HEK293 (cell line): ENCODE measurements around the gene CTIF.

ENCODE experiments used
- CTCF ChIA-PET: fragments of 350-600 bp; formaldehyde crosslinking; extraction: SDS; loops from one replicate; lab custom pipeline; 2021; ENCODE audit warnings: antibody characterized with exemption; lab: Yijun Ruan, JAX
- POLR2A ChIA-PET: fragments of 300-600 bp; formaldehyde crosslinking; extraction: SDS; loops from one replicate; lab custom pipeline; 2020; ENCODE audit warnings: antibody characterized with exemption, inconsistent platforms; lab: Yijun Ruan, JAX
- H3K27ac ChIP-seq: fragments of 200-500 bp; sonication (Bioruptor generic); 2 replicates; pipeline ENCODE4 v1.5.1; 2014; ENCODE audit warnings: low read depth, low read length, control low read depth, inconsistent platforms; ENCODE audit errors: extremely low read depth
- H3K36me3 ChIP-seq, 2 experiments: fragments of 200-500 bp in 1 of 2; sonication (Bioruptor generic) in 1 of 2; 1 replicate in 1 of 2; 2 replicates in 1 of 2; pipeline ENCODE4 v1.5.1; 2014 to 2017; ENCODE audit warnings: inconsistent platforms in 2 of 2, low read length in 2 of 2; ENCODE audit not compliant: control insufficient read depth in 2 of 2, insufficient read depth in 1 of 2
- H3K4me1 ChIP-seq: fragments of 200-500 bp; sonication (Bioruptor generic); 2 replicates; pipeline ENCODE4 v1.5.1; 2014; ENCODE audit warnings: mild to moderate bottlenecking, low read length, inconsistent platforms; ENCODE audit not compliant: control insufficient read depth, insufficient read depth
- H3K4me3 ChIP-seq: 2 replicates; pipeline ENCODE4 v1.5.1; 2011; ENCODE audit warnings: low read depth, mild to moderate bottlenecking, control low read depth, low read length, moderate library complexity
- H3K9me3 ChIP-seq: fragments of 200-500 bp; sonication (Bioruptor generic); 2 replicates; pipeline ENCODE4 v1.5.1; 2014; ENCODE audit warnings: low read depth, low read length, inconsistent platforms; ENCODE audit not compliant: control insufficient read depth, insufficient read depth
- KLF7 ChIP-seq: fragments of 450-650 bp; formaldehyde crosslinking; IDR thresholded peaks from 2 replicates; pipeline ENCODE4 v1.5.1; 2016; ENCODE audit warnings: missing biosample characterization, missing genetic modification characterization, borderline replicate concordance
- OSR2 ChIP-seq: fragments of 450-650 bp; formaldehyde crosslinking; IDR thresholded peaks from 2 replicates; pipeline ENCODE4 v1.5.1; 2016; ENCODE audit warnings: missing biosample characterization, missing genetic modification characterization
- SCRT2 ChIP-seq: fragments of 450-650 bp; formaldehyde crosslinking; IDR thresholded peaks from 2 replicates; pipeline ENCODE4 v1.5.1; 2016; ENCODE audit warnings: missing biosample characterization, missing genetic modification characterization
- SP7 ChIP-seq: fragments of 450-650 bp; formaldehyde crosslinking; IDR thresholded peaks from 2 replicates; pipeline ENCODE4 v1.5.1; 2016; ENCODE audit warnings: missing biosample characterization, missing genetic modification characterization
- TCF7L2 ChIP-seq: IDR thresholded peaks from 2 replicates; pipeline ENCODE4 v1.6.1; 2011; ENCODE audit warnings: low read depth, mild to moderate bottlenecking, inconsistent platforms, low read length, moderate library complexity, borderline replicate concordance
- ZFP41 ChIP-seq: fragments of 450-650 bp; formaldehyde crosslinking; IDR thresholded peaks from 2 replicates; pipeline ENCODE4 v1.5.1; 2016; ENCODE audit warnings: missing biosample characterization, missing genetic modification characterization, borderline replicate concordance
- ZNF140 ChIP-seq: fragments of 450-650 bp; formaldehyde crosslinking; IDR thresholded peaks from 2 replicates; pipeline ENCODE4 v1.5.1; 2016; ENCODE audit warnings: missing biosample characterization, missing genetic modification characterization
- ZNF23 ChIP-seq: fragments of 450-650 bp; formaldehyde crosslinking; IDR thresholded peaks from 2 replicates; pipeline ENCODE4 v1.5.1; 2016; ENCODE audit warnings: missing biosample characterization, missing genetic modification characterization, borderline replicate concordance
- ZNF510 ChIP-seq: fragments of 450-650 bp; formaldehyde crosslinking; IDR thresholded peaks from 2 replicates; pipeline ENCODE4 v1.5.1; 2018; ENCODE audit warnings: mild to moderate bottlenecking, missing genetic modification characterization, missing biosample characterization; ENCODE audit not compliant: insufficient replicate concordance
- ZNF548 ChIP-seq: fragments of 450-650 bp; formaldehyde crosslinking; IDR thresholded peaks from 2 replicates; pipeline ENCODE4 v1.5.1; 2016; ENCODE audit warnings: missing biosample characterization, missing genetic modification characterization
- ZNF596 ChIP-seq: fragments of 450-650 bp; IDR thresholded peaks from 2 replicates; pipeline ENCODE4 v1.5.0; 2018; ENCODE audit warnings: missing biosample characterization, mild to moderate bottlenecking, missing genetic modification characterization, moderate library complexity
- ZNF670 ChIP-seq: fragments of 450-650 bp; formaldehyde crosslinking; IDR thresholded peaks from 2 replicates; pipeline ENCODE4 v1.5.1; 2016; ENCODE audit warnings: missing biosample characterization, missing genetic modification characterization, low read depth
- ZNF677 ChIP-seq: fragments of 450-650 bp; IDR thresholded peaks from 2 replicates; pipeline ENCODE4 v1.5.0; 2018; ENCODE audit warnings: missing biosample characterization, mild to moderate bottlenecking, missing genetic modification characterization, moderate library complexity
- ZNF776 ChIP-seq: fragments of 450-650 bp; formaldehyde crosslinking; IDR thresholded peaks from 2 replicates; pipeline ENCODE4 v1.5.0; 2017; ENCODE audit warnings: missing biosample characterization, missing genetic modification characterization, borderline replicate concordance
- ZNF777 ChIP-seq: fragments of 450-650 bp; formaldehyde crosslinking; IDR thresholded peaks from 2 replicates; pipeline ENCODE4 v1.5.1; 2017; ENCODE audit warnings: missing biosample characterization, missing genetic modification characterization, borderline replicate concordance
- ZNF792 ChIP-seq: fragments of 450-650 bp; formaldehyde crosslinking; IDR thresholded peaks from 2 replicates; pipeline ENCODE4 v1.5.1; 2016; ENCODE audit warnings: missing biosample characterization, missing genetic modification characterization
- TF ChIP-seq, protein P1 (sequence below): fragments of 450-650 bp; formaldehyde crosslinking; IDR thresholded peaks from 2 replicates; pipeline ENCODE4 v1.5.1; 2016; ENCODE audit warnings: missing biosample characterization, missing genetic modification characterization
- TF ChIP-seq, protein P2 (sequence below): fragments of 450-650 bp; formaldehyde crosslinking; IDR thresholded peaks from 2 replicates; pipeline ENCODE4 v1.5.1; 2016; ENCODE audit warnings: missing biosample characterization, missing genetic modification characterization
- TF ChIP-seq, protein P3 (sequence below): fragments of 450-650 bp; formaldehyde crosslinking; IDR thresholded peaks from 2 replicates; pipeline ENCODE4 v1.5.1; 2017; ENCODE audit warnings: missing biosample characterization, missing genetic modification characterization
- TF ChIP-seq, protein P4 (sequence below): fragments of 450-650 bp; formaldehyde crosslinking; IDR thresholded peaks from 2 replicates; pipeline ENCODE4 v1.5.1; 2016; ENCODE audit warnings: missing biosample characterization, missing genetic modification characterization

The CTIF gene

DNA sequence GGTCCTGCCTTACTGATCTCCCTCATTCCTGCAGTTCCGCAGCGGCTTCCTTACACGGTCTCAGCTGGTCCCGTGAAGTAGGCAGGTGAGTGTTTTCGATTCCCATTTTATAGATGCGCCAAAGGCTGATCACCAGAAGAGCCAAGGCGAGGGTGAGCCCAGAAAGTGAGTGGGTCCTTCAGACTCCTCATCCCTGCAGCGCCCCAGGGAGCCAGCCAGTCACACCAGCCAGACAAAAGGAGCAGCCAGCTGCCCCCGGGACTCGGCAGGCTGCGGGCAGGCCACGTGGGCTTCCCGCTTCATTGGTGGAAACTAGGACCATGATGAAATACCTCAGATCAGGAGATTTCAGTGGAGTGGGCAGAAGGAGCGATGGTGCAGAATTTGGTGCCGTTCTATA lies 326.0 kb downstream of the CTIF start (continued):
- TF ChIP-seq ZNF670 (tag by site-specific recombination): no peak
- TF ChIP-seq KLF7 (tag by site-specific recombination): no peak
- TF ChIP-seq ZNF23: no peak
- no peak for TF ChIP-seq ZNF596

DNA sequence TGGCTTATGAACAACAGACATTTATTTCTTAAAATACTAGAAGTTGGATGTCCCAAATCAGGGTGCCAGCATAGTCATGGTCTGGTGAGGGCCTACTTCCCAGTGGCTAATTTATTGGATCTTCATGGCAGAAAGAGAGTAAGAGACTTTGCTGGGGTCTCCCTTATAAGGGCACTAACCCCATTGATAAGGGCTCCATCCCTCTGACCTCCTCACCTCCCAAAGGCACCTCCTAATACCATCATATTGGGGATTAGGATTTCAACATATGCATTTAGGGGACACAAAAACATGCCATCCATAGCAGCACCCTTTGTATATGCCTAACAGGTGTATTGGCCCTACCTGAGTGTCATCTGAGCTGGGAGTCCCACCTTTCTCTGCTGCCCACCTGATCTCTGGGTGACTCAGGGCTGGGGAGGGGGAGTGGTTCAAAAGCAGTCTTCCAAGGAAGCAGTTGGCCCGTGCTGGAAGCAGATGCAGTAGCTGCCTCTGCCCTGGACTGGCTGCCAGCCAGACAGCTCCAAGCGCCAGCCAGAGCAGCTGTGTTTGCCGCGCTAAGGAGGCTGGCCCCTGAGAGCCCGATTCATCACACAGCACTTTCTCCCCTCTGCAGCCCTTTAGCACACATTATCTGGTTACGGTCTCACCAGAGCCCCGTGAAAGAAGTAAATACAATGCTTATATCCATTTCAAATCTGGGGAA lies 327.4 kb downstream of the CTIF start:
- CTCF ChIA-PET: no interaction called here
- no peak overlapping the region for H3K27ac ChIP-seq
- TF ChIP-seq, protein P1, sequence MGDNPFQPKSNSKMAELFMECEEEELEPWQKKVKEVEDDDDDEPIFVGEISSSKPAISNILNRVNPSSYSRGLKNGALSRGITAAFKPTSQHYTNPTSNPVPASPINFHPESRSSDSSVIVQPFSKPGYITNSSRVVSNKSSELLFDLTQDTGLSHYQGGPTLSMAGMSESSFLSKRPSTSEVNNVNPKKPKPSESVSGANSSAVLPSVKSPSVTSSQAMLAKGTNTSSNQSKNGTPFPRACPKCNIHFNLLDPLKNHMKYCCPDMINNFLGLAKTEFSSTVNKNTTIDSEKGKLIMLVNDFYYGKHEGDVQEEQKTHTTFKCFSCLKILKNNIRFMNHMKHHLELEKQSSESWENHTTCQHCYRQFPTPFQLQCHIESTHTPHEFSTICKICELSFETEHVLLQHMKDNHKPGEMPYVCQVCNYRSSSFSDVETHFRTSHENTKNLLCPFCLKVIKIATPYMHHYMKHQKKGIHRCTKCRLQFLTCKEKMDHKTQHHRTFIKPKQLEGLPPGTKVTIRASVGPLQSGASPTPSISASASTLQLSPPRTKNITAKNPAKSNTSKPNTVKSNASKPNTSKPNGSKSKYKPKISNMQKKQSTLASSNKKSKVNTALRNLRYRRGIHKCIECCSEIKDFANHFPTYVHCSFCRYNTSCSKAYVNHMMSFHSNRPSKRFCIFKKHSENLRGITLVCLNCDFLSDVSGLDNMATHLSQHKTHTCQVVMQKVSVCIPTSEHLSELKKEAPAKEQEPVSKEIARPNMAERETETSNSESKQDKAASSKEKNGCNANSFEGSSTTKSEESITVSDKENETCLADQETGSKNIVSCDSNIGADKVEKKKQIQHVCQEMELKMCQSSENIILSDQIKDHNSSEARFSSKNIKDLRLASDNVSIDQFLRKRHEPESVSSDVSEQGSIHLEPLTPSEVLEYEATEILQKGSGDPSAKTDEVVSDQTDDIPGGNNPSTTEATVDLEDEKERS (tag by site-specific recombination): 0 out of 2 replicates have a peak, but pooled peaks have one; percentile 34
- TF ChIP-seq ZNF776 (no peak), ZNF777 (tag by site-specific recombination) (no peak), ZFP41 (no peak), ZNF677 (no peak), ZNF140 (tag by site-specific recombination) (no peak), OSR2 (peak; percentile 68; the same call in 1 of the 2 replicates), ZNF792 (no peak), ZNF510 (tag by site-specific recombination) (no peak), SP7 (no peak), TCF7L2 (no peak), SCRT2 (no peak), ZNF548 (no peak)
- TF ChIP-seq, protein P2, sequence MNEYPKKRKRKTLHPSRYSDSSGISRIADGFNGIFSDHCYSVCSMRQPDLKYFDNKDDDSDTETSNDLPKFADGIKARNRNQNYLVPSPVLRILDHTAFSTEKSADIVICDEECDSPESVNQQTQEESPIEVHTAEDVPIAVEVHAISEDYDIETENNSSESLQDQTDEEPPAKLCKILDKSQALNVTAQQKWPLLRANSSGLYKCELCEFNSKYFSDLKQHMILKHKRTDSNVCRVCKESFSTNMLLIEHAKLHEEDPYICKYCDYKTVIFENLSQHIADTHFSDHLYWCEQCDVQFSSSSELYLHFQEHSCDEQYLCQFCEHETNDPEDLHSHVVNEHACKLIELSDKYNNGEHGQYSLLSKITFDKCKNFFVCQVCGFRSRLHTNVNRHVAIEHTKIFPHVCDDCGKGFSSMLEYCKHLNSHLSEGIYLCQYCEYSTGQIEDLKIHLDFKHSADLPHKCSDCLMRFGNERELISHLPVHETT (tag by site-specific recombination): no peak
- TF ChIP-seq, protein P3, sequence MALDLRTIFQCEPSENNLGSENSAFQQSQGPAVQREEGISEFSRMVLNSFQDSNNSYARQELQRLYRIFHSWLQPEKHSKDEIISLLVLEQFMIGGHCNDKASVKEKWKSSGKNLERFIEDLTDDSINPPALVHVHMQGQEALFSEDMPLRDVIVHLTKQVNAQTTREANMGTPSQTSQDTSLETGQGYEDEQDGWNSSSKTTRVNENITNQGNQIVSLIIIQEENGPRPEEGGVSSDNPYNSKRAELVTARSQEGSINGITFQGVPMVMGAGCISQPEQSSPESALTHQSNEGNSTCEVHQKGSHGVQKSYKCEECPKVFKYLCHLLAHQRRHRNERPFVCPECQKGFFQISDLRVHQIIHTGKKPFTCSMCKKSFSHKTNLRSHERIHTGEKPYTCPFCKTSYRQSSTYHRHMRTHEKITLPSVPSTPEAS (tag by site-specific recombination): no peak
- TF ChIP-seq, protein P4, sequence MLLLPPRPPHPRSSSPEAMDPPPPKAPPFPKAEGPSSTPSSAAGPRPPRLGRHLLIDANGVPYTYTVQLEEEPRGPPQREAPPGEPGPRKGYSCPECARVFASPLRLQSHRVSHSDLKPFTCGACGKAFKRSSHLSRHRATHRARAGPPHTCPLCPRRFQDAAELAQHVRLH (tag by site-specific recombination): no peak

More for the DNA sequence above, 327.4 kb downstream of the CTIF start:
- Histone ChIP-seq H3K9me3 (no peaks in the 10 kb centered on the region), H3K4me1 (no peaks in the 10 kb centered on the region), H3K36me3 (no peaks in the 10 kb centered on the region), H3K4me3 (no peak overlapping the region)
- POLR2A ChIA-PET: interaction anchor here (1.3 kb wide), 1 partner anchor 10 kb away, joined by 3 read pairs; no protein-coding TSS in a partner anchor
